Measurements from ENCODE around the gene NRXN2.

- TF ChIP-seq CTCF (IDR thresholded peaks at IDR 0.05) (no peak), POLR2A (IDR thresholded peaks at IDR 0.05) (no peak)
These were observed 50.1 kb downstream of the NRXN2 start for GRCh38 chr11:64672875-64673274.

Data from heart left ventricle (tissue), 13 donors.